ENCODE measurements around the gene TENM3. TPM values are rescaled to one million over a fixed set of nuclear protein-coding genes. Genes with fewer than 3 reads are reported as not detected.

The TENM3 gene
- total and polyA plus RNA-seq, 10 of the 15 experiments (the other 5 are each of a cell fraction or from before 2014, with no cell fraction given): 0.01 to 1.7 (median 0.08) TPM; not detected in 2

DNA sequence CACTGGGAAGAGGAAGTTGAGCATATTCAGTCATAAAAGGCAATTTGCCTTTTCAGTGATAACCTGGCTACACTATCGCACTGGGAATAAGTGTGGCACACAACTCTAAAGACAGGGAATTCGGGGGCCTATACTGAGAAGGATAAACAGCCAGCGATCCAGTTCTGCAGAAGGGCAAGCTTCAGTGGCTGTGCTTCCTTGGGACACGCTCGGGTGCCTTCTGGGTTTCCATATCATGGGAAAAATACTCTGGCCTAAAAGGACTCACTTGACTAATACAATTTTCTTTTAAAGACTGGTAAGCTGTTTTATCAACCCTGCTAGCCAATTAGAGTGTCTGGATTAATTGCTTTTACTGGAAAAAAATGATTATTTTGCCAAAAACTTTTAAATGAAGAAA lies 58.5 kb downstream of the TENM3 start:
- POLR2A ChIA-PET: interaction anchor here (0.5 to 0.6 kb wide), 2 partner anchors 33 to 734 kb away, joined by 3 read pairs; no protein-coding TSS in a partner anchor
- H3K9me3 ChIP-seq (replicated peaks; ENCODE audit: control insufficient read depth, insufficient read depth, low read length): no peaks in the 10 kb centered on the region
- in situ Hi-C loops (cut with MboI): no loop called here
- H3K4me3 ChIP-seq: no peak overlapping the region
- no peaks in the 10 kb centered on the region for H3K4me1 ChIP-seq (ENCODE audit: control insufficient read depth, insufficient read depth, low read length)
- RAD21 ChIA-PET (ENCODE audit: unreplicated experiment): no interaction called here
- CTCF ChIA-PET: no interaction called here
- H3K36me3 ChIP-seq (ENCODE audit: control insufficient read depth in 2 of 2, insufficient read depth in 2 of 2, low read length in 1 of 2): no peaks in the 10 kb centered on the region
- WGBS (ENCODE audit: insufficient coverage, insufficient replicate concordance, low lambda C conversion rate, missing lambda C conversion rate): 31% methylated on average over 5 of the region's 5 CpGs
- no peak overlapping the region for H3K9ac ChIP-seq (ENCODE audit: control insufficient read depth, insufficient read depth, low read length)
- FAIRE-seq: no peak
- no peak for TF ChIP-seq POLR2AphosphoS5 (IDR thresholded peaks at IDR 0.05; ENCODE audit: low read length)
- TF ChIP-seq SRF (IDR thresholded peaks at IDR 0.05; ENCODE audit: low read depth in 2 of 2, low read length in 2 of 2): no peak
- TF ChIP-seq YY1 (IDR thresholded peaks at IDR 0.05; ENCODE audit: low read depth, low read length): no peak
- no peak for TF ChIP-seq SMARCA5 (IDR thresholded peaks at IDR 0.05)
- TF ChIP-seq PAX8 (IDR thresholded peaks at IDR 0.05): no peak
- no peak for TF ChIP-seq RCOR1 (conservative IDR thresholded peaks at IDR 0.05; ENCODE audit: low read depth, low read length)
- TF ChIP-seq WRNIP1 (IDR thresholded peaks at IDR 0.05; ENCODE audit: borderline replicate concordance, low read depth, low read length): no peak
- no peak for TF ChIP-seq ZNF274 (IDR thresholded peaks at IDR 0.05; ENCODE audit: insufficient read depth, insufficient read length)
- no peak for TF ChIP-seq NBN (IDR thresholded peaks at IDR 0.05)
- no peak for DNase-seq (ENCODE audit: low read depth, low spot score)
- no peaks in the 10 kb centered on the region for H3K79me2 ChIP-seq (ENCODE audit: control insufficient read depth, insufficient read depth, low read length)
- H2AFZ ChIP-seq (ENCODE audit: control insufficient read depth, low read depth, low read length): no peak overlapping the region
- no TSS peak for BruUV-seq (replicated peaks)
- SMC1A ChIA-PET (ENCODE audit: uncharacterized antibody, unreplicated experiment): interaction anchor here (0.7 kb wide), 1 partner anchor 22 kb away, joined by 3 read pairs; no protein-coding TSS in a partner anchor
- intact Hi-C loops (cut with micrococcal nuclease; ENCODE audit: unreplicated experiment): no loop called here
- H4K20me1 ChIP-seq (ENCODE audit: control insufficient read depth, insufficient read depth): no peaks in the 10 kb centered on the region
- H3K4me2 ChIP-seq (ENCODE audit: control insufficient read depth, insufficient read depth): no peak overlapping the region
- H3K27me3 ChIP-seq (replicated peaks in 1 of 2; ENCODE audit: control insufficient read depth in 2 of 2, insufficient read depth in 2 of 2, low read length in 1 of 2): no peaks in the 10 kb centered on the region
- ATAC-seq: no peak
- H3K27ac ChIP-seq (ENCODE audit: control insufficient read depth, insufficient read depth): no peak overlapping the region

DNA sequence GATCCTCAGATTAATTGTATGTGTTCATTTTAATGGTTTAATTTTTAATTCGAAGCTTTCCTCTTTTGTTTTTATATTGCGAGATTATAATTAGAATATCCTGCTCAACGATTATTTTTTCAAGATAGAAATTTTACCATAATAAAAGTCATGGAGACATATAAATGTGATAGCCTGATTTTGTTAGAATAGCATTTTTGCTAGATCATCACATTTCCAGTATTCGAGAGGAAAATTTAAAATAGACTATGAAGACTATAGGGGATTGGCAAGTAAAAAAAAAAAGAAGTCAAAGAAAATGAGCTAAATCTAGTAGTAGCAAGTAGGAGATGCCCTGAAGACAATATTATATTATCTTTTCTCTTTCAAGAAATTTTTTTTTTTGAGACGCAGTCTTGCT lies 60.6 kb downstream of the TENM3 start:
- no peaks in the 10 kb centered on the region for H3K9me3 ChIP-seq (replicated peaks; ENCODE audit: control insufficient read depth, insufficient read depth, low read length)
- POLR2A ChIA-PET: no interaction called here
- FAIRE-seq: no peak
- H3K4me1 ChIP-seq (ENCODE audit: control insufficient read depth, insufficient read depth, low read length): no peaks in the 10 kb centered on the region
- H3K4me2 ChIP-seq (ENCODE audit: control insufficient read depth, insufficient read depth): no peak overlapping the region
- H2AFZ ChIP-seq (ENCODE audit: control insufficient read depth, low read depth, low read length): no peak overlapping the region
- no peak for DNase-seq (ENCODE audit: low read depth, low spot score)
- no peak overlapping the region for H3K27ac ChIP-seq (ENCODE audit: control insufficient read depth, insufficient read depth)
- no peaks in the 10 kb centered on the region for H3K36me3 ChIP-seq (ENCODE audit: control insufficient read depth in 2 of 2, insufficient read depth in 2 of 2, low read length in 1 of 2)
- 37% methylated on average over 5 of the region's 5 CpGs for WGBS (ENCODE audit: insufficient coverage, insufficient replicate concordance, low lambda C conversion rate, missing lambda C conversion rate)
- ATAC-seq: no peak
- no peak overlapping the region for H3K9ac ChIP-seq (ENCODE audit: control insufficient read depth, insufficient read depth, low read length)
- BruUV-seq (replicated peaks): no TSS peak
- intact Hi-C loops (cut with micrococcal nuclease; ENCODE audit: unreplicated experiment) (no loop called here), in situ Hi-C loops (cut with MboI) (no loop called here)
- CTCF ChIA-PET: no interaction called here
- no peaks in the 10 kb centered on the region for H3K79me2 ChIP-seq (ENCODE audit: control insufficient read depth, insufficient read depth, low read length)
- RAD21 ChIA-PET (ENCODE audit: unreplicated experiment): no interaction called here
- no peak overlapping the region for H3K4me3 ChIP-seq
- no peaks in the 10 kb centered on the region for H4K20me1 ChIP-seq (ENCODE audit: control insufficient read depth, insufficient read depth)
- H3K27me3 ChIP-seq (replicated peaks in 1 of 2; ENCODE audit: control insufficient read depth in 2 of 2, insufficient read depth in 2 of 2, low read length in 1 of 2): no peaks in the 10 kb centered on the region
- SMC1A ChIA-PET (ENCODE audit: uncharacterized antibody, unreplicated experiment): interaction anchor here (0.6 to 1.1 kb wide), 2 partner anchors 269 to 734 kb away, joined by 4 read pairs; no protein-coding TSS in a partner anchor
- no peak for TF ChIP-seq RELA (IDR thresholded peaks at IDR 0.05; ENCODE audit: borderline replicate concordance, partially characterized antibody)
- no peak for TF ChIP-seq TAF1 (IDR thresholded peaks at IDR 0.05; ENCODE audit: borderline replicate concordance, low read depth, low read length)
- TF ChIP-seq TCF3 (IDR thresholded peaks at IDR 0.05; ENCODE audit: borderline replicate concordance, insufficient read depth, low read depth, low read length): no peak
- TF ChIP-seq CEBPB (IDR thresholded peaks at IDR 0.05; ENCODE audit: borderline replicate concordance in 1 of 2, low read depth in 2 of 2, low read length in 2 of 2): no peak
- TF ChIP-seq, protein P1, sequence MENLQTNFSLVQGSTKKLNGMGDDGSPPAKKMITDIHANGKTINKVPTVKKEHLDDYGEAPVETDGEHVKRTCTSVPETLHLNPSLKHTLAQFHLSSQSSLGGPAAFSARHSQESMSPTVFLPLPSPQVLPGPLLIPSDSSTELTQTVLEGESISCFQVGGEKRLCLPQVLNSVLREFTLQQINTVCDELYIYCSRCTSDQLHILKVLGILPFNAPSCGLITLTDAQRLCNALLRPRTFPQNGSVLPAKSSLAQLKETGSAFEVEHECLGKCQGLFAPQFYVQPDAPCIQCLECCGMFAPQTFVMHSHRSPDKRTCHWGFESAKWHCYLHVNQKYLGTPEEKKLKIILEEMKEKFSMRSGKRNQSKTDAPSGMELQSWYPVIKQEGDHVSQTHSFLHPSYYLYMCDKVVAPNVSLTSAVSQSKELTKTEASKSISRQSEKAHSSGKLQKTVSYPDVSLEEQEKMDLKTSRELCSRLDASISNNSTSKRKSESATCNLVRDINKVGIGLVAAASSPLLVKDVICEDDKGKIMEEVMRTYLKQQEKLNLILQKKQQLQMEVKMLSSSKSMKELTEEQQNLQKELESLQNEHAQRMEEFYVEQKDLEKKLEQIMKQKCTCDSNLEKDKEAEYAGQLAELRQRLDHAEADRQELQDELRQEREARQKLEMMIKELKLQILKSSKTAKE (IDR thresholded peaks at IDR 0.05; ENCODE audit: low read depth, poor library complexity, severe bottlenecking): no peak
- TF ChIP-seq, protein P2, sequence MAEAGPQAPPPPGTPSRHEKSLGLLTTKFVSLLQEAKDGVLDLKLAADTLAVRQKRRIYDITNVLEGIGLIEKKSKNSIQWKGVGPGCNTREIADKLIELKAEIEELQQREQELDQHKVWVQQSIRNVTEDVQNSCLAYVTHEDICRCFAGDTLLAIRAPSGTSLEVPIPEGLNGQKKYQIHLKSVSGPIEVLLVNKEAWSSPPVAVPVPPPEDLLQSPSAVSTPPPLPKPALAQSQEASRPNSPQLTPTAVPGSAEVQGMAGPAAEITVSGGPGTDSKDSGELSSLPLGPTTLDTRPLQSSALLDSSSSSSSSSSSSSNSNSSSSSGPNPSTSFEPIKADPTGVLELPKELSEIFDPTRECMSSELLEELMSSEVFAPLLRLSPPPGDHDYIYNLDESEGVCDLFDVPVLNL (IDR thresholded peaks at IDR 0.05; ENCODE audit: low read depth, low read length): no peak
- no peak for TF ChIP-seq STAT1 (conservative IDR thresholded peaks at IDR 0.05)
- no peak for TF ChIP-seq SIX5 (IDR thresholded peaks at IDR 0.05; ENCODE audit: low read depth, low read length, severe bottlenecking)

Measured in GM12878 (cell line).